ENCODE measurements around the gene MAPK1IP1L.
"Not testable (repeated sequence)": the region's sequence is repeated elsewhere in the genome, so short reads cannot be mapped to it uniquely, and the experiment has no call there.

MAPK1IP1L gene

GRCh38 chr14:55051423-55052268 lies at the start of gene MAPK1IP1L:
Gene MAPK1IP1L, plus strand, starts transcription at chr14:55051647. Its CDS starts 10,037 bp downstream, at chr14:55061684.
- DNase-seq = peak; percentile 58

- no peak for DNase-seq
Observed at GRCh38 chr14:55005071-55005470, 46.4 kb upstream of the MAPK1IP1L start.

- DNase-seq = no peak
Observed at GRCh38 chr14:55015006-55015405, 36.4 kb upstream of the MAPK1IP1L start.

GRCh38 chr14:55019968-55020554 lies 31.4 kb upstream of the MAPK1IP1L start:
- DNase-seq = no peak

- not testable (repeated sequence) for DNase-seq
Observed at GRCh38 chr14:55024365-55024764, 27.1 kb upstream of the MAPK1IP1L start.

- DNase-seq = no peak
Observed at GRCh38 chr14:55025948-55026347, 25.5 kb upstream of the MAPK1IP1L start.

- DNase-seq = no peak
Observed at GRCh38 chr14:55026441-55026792, 25.0 kb upstream of the MAPK1IP1L start.

- DNase-seq = peak; percentile 95
Observed at GRCh38 chr14:55026793-55027561, 24.5 kb upstream of the MAPK1IP1L start, which contains the start of the genes SOCS4 and WDHD1. Gene SOCS4, plus strand, starts transcription at chr14:55027236. Its CDS starts 15,806 bp downstream, at chr14:55043042. Gene WDHD1, minus strand, starts transcription at chr14:55027099. Its CDS starts 312 bp downstream, at chr14:55026787.

- DNase-seq = no peak
Observed at GRCh38 chr14:55028066-55028465, 23.4 kb upstream of the MAPK1IP1L start.

- DNase-seq = no peak
Observed at GRCh38 chr14:55028476-55028875, 23.0 kb upstream of the MAPK1IP1L start.

GRCh38 chr14:55031190-55031589 lies 20.3 kb upstream of the MAPK1IP1L start:
- no peak for DNase-seq

- not testable (repeated sequence) for DNase-seq
Observed at GRCh38 chr14:55037995-55038394, 13.5 kb upstream of the MAPK1IP1L start.

GRCh38 chr14:55038708-55039107 lies 12.7 kb upstream of the MAPK1IP1L start:
- DNase-seq = no peak

- no peak for DNase-seq
Observed at GRCh38 chr14:55043528-55043927, 7.9 kb upstream of the MAPK1IP1L start.

GRCh38 chr14:55045087-55045486 lies 6.4 kb upstream of the MAPK1IP1L start:
- no peak for DNase-seq

- DNase-seq = no peak
Observed at GRCh38 chr14:55047301-55048053, 4.0 kb upstream of the MAPK1IP1L start.

GRCh38 chr14:55048900-55049436 lies 2.5 kb upstream of the MAPK1IP1L start:
- no peak for DNase-seq

GRCh38 chr14:55051165-55051422 lies 353 bp upstream of the MAPK1IP1L start:
- DNase-seq = no peak

GRCh38 chr14:55052269-55052930 lies 953 bp downstream of the MAPK1IP1L start:
- no peak for DNase-seq

GRCh38 chr14:55053018-55053417 lies 1.6 kb downstream of the MAPK1IP1L start:
- no peak for DNase-seq

GRCh38 chr14:55053500-55053899 lies 2.1 kb downstream of the MAPK1IP1L start:
- no peak for DNase-seq

- no peak for DNase-seq
Observed at GRCh38 chr14:55054098-55054497, 2.7 kb downstream of the MAPK1IP1L start.

Measured in cortex of kidney (tissue), 1 donor.